ENCODE results near the gene ENDOG. TPM values are rescaled to one million over a fixed set of nuclear protein-coding genes. Genes with fewer than 3 reads are reported as not detected.
"Not testable (repeated sequence)": the region's sequence is repeated elsewhere in the genome, so short reads cannot be mapped to it uniquely, and the experiment has no call there.

Gene ENDOG
- total RNA-seq, 2 donors from 2014 or later: 22.4 to 24.9 TPM

DNA sequence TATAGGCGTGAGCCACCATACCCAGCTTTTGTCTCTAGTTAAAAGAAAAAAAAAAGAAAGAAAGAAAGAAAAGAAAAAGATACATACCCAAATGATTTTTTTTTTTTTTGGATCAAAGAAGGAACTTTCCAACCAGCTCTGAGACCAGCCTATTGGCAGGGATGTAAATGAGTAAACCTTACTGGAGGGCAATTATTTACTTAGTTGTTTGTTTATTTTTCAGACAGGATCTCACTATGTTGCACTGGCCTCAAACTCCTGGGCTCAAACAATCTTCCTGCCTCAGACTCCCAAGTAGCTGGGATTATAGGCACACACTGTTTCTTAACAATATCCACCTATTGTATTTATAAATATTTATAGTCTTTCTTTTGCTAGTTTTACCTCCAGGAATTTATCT lies 22.2 kb downstream of the ENDOG start:
- H3K9me3 ChIP-seq: no peaks in the 10 kb centered on the region
- H3K36me3 ChIP-seq (replicated peaks in 1 of 2; ENCODE audit: insufficient read depth in 1 of 2, low read depth in 2 of 2): no peaks in the 10 kb centered on the region
- no peaks in the 10 kb centered on the region for H3K27me3 ChIP-seq
- 89 to 100% methylated on average over 1 of the region's 1 CpG for WGBS, 2 donors
- intact Hi-C loops (cut with DNase I): no loop called here
- DNase-seq: no peak
- no peak overlapping the region for H3K4me3 ChIP-seq
- no peak overlapping the region for H3K27ac ChIP-seq
- ATAC-seq: no peak
- TF ChIP-seq CTCF (IDR thresholded peaks at IDR 0.05) (no peak), POLR2A (IDR thresholded peaks at IDR 0.05) (no peak)
- peaks cover 3% of the 10 kb centered on the region for H3K4me1 ChIP-seq

DNA sequence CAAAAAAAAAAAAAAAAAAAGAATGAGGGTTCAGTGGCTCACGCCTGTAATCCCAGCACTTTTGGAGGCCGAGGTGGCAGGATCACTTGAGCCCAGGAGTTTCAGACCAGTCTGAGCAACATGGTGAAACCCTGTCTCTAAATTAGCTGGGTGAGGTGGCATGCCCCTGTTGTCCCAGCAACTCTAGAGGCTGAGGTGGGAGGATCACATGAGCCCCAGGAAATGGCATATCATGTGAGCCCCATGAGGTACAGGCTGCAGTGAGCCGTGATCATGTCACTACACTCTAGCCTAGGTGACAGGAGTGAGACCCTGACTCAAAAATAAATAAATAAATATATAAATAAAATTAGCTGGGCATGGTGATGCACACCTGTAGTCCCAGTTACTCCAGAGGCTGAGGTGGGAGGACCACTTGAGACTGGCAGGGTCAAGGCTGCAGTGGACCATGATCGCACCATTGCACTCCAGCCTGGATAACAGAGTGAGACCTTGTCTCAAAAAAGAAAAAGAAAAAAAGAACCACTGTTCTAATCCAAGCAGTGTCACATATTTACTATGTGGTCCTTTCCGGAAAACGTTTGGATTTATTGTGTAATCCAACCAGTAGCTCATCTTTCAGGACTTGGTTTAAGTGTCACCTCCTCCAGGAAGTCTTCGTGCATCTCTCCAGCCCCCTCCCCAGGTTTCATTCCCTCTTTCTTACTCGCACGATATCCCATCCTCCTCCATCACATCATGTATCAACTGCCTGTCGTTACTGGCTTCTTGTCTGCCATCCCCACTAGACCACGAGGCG lies 23.6 kb downstream of the ENDOG start:
- H3K9me3 ChIP-seq: no peaks in the 10 kb centered on the region
- no peaks in the 10 kb centered on the region for H3K27me3 ChIP-seq
- H3K27ac ChIP-seq: no peak overlapping the region
- intact Hi-C loops (cut with DNase I): no loop called here
- WGBS, 2 donors: 84 to 85% methylated on average over 12 of the region's 12 CpGs
- ATAC-seq (no peak), DNase-seq (no peak)
- peaks cover 12% of the 10 kb centered on the region for H3K4me1 ChIP-seq
- no peaks in the 10 kb centered on the region for H3K36me3 ChIP-seq (replicated peaks in 1 of 2; ENCODE audit: insufficient read depth in 1 of 2, low read depth in 2 of 2)
- TF ChIP-seq CTCF (IDR thresholded peaks at IDR 0.05) (no peak), POLR2A (IDR thresholded peaks at IDR 0.05) (no peak)
- H3K4me3 ChIP-seq: no peak overlapping the region

GRCh38 chr9:128843171-128843570 lies 24.9 kb downstream of the ENDOG start:
- H3K27ac ChIP-seq; H3K36me3 ChIP-seq (replicated peaks in 1 of 2; ENCODE audit: insufficient read depth in 1 of 2, low read depth in 2 of 2); intact Hi-C loops (cut with DNase I); ATAC-seq; H3K27me3 ChIP-seq; H3K9me3 ChIP-seq; DNase-seq; H3K4me3 ChIP-seq: not testable (repeated sequence)
- 94 to 98% methylated on average over 7 of the region's 7 CpGs for WGBS, 2 donors
- peaks cover 12% of the 10 kb centered on the region for H3K4me1 ChIP-seq

GRCh38 chr9:128845186-128845931 lies 27.1 kb downstream of the ENDOG start:
- H3K36me3 ChIP-seq (replicated peaks in 1 of 2; ENCODE audit: insufficient read depth in 1 of 2, low read depth in 2 of 2): no peaks in the 10 kb centered on the region
- WGBS, 2 donors: 65 to 67% methylated on average over 8 to 13 of the region's 13 CpGs
- DNase-seq (no peak), ATAC-seq (peak; percentile 35)
- H3K27ac ChIP-seq: no peak overlapping the region
- H3K9me3 ChIP-seq: no peaks in the 10 kb centered on the region
- peaks cover 12% of the 10 kb centered on the region for H3K4me1 ChIP-seq
- intact Hi-C loops (cut with DNase I): loop anchor here (5.0 kb wide), 1 partner anchor 82 kb away; no protein-coding TSS in a partner anchor
- no peaks in the 10 kb centered on the region for H3K27me3 ChIP-seq
- no peak overlapping the region for H3K4me3 ChIP-seq
- TF ChIP-seq POLR2A (IDR thresholded peaks at IDR 0.05) (no peak), CTCF (IDR thresholded peaks at IDR 0.05) (no peak)

GRCh38 chr9:128846680-128847030 lies 28.4 kb downstream of the ENDOG start:
- TF ChIP-seq CTCF (IDR thresholded peaks at IDR 0.05) (no peak), POLR2A (IDR thresholded peaks at IDR 0.05) (no peak)
- 92 to 94% methylated on average over 3 of the region's 3 CpGs for WGBS, 2 donors
- no peak overlapping the region for H3K4me3 ChIP-seq
- H3K27ac ChIP-seq: no peak overlapping the region
- DNase-seq (no peak), ATAC-seq (no peak)
- peaks cover 12% of the 10 kb centered on the region for H3K4me1 ChIP-seq
- no peaks in the 10 kb centered on the region for H3K27me3 ChIP-seq
- no peaks in the 10 kb centered on the region for H3K36me3 ChIP-seq (replicated peaks in 1 of 2; ENCODE audit: insufficient read depth in 1 of 2, low read depth in 2 of 2)
- H3K9me3 ChIP-seq: no peaks in the 10 kb centered on the region
- intact Hi-C loops (cut with DNase I): loop anchor here (5.0 kb wide), 1 partner anchor 81 kb away; no protein-coding TSS in a partner anchor
